Epithelial cell of esophagus (primary cell): Measurements from ENCODE around the gene NRG2.

ENCODE experiments used
- DNase-seq: peaks from one replicate; pipeline ENCODE4 v3.0.0; 2010; ENCODE audit warnings: low read depth
- H3K4me3 ChIP-seq: 2 replicates; pipeline ENCODE4 v1.5.1; 2011; ENCODE audit warnings: mild to moderate bottlenecking, low read length, control low read depth
- TF ChIP-seq, protein P1 (sequence below): IDR thresholded peaks from 2 replicates; pipeline ENCODE4 v1.5.1; 2011; ENCODE audit warnings: low read depth, mild to moderate bottlenecking, low read length, control low read depth, inconsistent platforms; ENCODE audit not compliant: insufficient read depth; ENCODE audit errors: missing control alignments

NRG2 gene

DNA sequence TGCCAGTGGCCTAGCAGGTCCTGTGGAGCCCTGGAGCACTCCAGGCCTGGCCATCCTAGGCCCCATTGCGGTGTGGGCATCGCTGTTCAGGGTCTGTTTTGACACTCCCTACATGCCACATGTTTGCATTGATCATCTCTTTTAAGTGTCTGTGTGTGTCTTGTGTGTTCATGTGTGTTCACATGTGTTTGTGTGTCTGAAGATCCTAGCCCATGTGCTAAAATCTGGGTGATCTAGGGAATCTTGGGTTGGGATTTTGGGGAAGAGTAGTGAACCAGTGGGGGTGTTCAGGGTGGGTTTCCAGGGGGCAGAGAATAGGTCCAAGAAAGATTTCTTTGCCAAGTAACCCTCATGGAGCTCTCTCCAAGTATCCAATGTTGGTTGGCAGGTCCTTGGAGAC lies 239.1 kb downstream of the NRG2 start:
- no peak for DNase-seq
- no peak overlapping the region for H3K4me3 ChIP-seq
- TF ChIP-seq, protein P1, sequence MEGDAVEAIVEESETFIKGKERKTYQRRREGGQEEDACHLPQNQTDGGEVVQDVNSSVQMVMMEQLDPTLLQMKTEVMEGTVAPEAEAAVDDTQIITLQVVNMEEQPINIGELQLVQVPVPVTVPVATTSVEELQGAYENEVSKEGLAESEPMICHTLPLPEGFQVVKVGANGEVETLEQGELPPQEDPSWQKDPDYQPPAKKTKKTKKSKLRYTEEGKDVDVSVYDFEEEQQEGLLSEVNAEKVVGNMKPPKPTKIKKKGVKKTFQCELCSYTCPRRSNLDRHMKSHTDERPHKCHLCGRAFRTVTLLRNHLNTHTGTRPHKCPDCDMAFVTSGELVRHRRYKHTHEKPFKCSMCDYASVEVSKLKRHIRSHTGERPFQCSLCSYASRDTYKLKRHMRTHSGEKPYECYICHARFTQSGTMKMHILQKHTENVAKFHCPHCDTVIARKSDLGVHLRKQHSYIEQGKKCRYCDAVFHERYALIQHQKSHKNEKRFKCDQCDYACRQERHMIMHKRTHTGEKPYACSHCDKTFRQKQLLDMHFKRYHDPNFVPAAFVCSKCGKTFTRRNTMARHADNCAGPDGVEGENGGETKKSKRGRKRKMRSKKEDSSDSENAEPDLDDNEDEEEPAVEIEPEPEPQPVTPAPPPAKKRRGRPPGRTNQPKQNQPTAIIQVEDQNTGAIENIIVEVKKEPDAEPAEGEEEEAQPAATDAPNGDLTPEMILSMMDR, result no peak

DNA sequence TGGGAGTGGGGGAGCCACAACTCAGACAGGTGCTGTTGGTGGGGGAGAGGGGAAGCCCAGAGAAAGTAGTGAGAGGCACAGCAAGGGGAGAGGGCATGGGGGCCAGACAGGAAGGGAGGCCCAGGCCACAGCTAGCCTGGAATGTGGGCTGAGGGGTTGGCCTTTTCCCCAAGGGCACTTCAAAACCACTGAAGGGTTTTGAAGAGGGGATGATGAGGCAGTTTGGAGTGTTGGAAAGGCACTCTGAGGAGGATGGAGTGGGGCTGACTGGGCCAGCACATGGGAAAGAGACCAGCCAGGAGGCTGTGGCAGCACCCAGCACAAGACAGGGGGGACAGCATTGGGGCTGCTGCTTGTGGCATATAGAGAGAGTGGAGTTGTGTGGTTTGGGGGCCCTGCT lies 243.7 kb downstream of the NRG2 start:
- no peak for DNase-seq
- no peak overlapping the region for H3K4me3 ChIP-seq
- TF ChIP-seq, protein P1, result no peak

DNA sequence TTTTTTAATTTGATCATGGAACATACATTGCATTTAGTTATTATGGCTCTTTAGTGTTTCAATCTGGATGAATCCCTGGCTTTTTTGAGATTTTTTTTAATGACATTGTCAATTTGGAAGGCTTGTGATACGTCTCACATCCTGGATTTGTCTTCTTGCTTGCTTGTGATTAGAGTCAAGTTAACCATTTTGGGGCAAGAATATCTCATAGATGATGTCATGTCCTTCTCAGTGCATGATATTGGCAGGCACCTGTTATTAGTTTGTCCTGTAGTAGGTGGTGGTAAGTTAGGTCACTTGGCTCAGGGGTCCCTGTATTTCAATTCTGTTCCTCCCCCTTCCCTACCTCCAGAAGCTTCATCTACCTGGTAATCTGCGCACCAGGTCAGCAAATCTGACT lies 244.2 kb downstream of the NRG2 start:
- no peak overlapping the region for H3K4me3 ChIP-seq
- DNase-seq, result no peak
- TF ChIP-seq, protein P1, result no peak

DNA sequence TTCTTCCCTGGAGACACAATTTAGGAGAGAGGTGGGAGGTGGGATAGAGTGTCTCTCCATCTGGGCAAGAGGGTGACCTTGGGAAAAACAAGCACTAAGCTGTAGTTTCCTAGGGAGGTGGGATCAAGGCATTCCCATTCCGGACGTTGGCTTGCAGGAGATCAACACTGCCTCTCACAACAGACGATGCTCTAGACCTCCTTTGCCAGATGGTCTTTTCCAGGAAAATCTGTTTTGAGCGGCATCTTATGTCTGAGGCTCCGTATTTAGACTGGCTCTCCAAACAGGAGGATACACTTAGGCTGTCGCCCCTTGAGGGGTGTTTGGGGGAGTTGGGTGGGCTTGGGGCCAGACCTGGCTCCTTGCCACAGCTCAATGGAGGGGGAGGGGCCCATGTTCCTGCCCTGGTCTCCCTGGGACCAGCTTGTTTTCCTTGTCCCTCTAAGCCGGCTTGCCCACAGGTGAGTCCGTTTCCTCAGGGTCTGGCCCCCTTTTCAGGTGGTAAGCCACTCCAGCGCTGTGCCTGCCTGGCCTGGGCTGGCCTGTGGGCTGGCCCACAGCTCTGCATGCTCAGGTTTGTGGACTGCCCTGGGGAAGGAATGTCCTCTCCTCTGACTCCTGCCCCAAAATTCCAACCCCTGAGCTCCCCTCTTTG lies 245.1 kb downstream of the NRG2 start:
- DNase-seq, result no peak
- H3K4me3 ChIP-seq, result no peak overlapping the region
- TF ChIP-seq, protein P1, result no peak

DNA sequence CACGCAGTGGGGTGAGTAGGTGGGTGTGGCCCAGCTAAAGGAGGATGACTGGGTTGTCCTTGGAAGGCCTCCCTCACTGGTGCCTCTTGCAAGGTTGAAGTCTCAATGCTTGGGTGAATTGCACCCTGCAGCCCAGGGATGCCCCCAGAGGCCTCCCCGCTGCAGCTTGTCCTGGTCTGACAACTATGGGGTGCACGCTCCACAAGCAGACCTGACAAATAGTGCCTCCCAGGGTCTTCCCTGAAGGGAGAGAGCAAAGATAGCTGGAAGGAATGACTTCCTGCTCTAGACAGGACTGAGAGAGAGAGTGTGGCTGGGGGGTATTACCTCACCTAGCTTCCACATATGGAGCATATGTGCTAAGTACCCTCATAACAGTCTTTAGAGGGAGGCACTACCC lies 245.8 kb downstream of the NRG2 start:
- no peak for DNase-seq
- no peak overlapping the region for H3K4me3 ChIP-seq
- TF ChIP-seq, protein P1, result no peak
